ENCODE results near the gene EXD3.
"Not testable (repeated sequence)": the region's sequence is repeated elsewhere in the genome, so short reads cannot be mapped to it uniquely, and the experiment has no call there.

EXD3 gene

DNA sequence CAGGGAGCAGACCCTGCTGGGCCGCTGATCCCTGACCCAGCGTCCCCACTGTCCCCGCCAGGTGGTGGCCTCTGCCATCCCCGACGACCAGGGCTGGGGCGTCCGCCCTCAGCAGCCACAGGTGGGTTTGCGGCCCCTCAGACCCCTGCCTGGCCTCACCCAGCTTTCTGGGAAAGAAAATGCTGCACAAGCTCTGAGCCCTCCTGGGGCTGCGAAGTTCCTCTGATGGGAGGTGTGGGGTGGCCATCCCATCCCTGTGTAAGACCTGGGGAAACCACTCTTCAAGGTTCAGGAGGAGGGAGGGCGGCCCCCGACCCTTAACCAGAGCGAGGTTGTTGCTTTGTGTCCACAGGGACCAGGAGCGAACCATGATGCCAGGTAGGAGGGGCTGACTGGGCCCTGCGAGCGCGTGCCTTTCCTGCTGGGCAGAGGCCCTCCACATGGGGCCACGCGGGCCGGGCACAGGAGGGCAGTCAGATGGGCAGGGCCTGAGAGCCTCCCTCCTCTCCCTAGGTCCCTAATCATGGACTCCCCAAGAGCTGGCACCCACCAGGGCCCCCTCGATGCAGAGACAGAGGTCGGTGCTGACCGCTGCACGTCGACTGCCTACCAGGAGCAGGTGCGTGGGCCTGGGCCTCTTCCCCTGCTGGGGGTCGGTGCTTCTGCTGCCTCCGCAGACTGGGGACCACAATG, 7.9 kb upstream of the EXD3 start:
- no peak for DNase-seq

DNA sequence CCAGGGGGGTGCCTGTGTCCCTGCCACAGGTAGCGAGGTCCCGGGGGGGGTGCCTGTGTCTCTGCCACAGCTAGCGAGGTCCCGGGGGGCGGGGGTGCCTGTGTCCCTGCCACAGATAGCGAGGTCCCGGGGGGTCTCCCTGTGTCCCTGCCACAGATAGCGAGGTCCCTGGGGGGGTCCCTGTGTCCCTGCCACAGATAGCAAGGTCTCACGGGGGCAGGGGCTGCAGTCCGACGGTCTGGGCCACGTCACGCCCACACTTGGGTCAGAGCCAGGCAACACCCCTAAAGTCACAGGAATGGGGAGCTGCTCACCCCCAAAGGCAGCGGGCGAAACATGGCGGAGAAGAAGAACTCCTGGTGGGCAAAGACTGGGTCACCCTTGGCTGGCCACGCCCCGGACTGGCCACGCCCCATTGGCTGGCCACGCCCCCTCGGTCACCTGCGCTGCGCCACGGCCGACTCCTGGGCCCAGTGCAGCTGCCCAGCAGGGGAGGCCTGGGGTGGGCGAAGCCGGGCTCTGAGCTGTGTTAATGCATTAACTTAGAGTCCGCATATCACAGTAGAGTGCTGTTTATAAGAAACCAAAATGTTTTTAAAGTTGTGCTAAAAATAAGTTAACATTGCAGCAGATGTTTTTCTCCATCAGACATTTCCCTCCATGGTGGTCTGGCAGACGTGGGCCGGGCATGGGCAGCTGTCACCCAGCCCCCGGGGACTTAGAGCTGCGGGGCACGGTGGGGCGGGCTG, 7.2 kb upstream of the EXD3 start:
- no peak for DNase-seq

DNA sequence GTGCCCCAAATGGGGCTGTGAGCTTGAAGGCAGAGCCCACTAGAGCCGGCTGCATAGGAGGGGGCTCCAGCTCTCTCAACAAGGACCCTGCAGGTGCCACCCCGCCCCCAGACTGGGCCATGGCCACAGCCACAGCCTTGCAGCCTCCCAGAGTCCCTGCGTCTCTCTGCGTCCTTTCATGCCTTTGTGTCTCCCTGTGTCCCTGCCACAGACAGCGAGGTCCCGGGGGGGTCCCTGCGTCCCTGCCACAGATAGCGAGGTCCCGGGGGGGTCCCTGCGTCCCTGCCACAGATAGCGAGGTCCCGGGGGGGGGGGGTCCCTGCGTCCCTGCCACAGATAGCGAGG, 6.6 kb upstream of the EXD3 start:
- DNase-seq: no peak

DNA sequence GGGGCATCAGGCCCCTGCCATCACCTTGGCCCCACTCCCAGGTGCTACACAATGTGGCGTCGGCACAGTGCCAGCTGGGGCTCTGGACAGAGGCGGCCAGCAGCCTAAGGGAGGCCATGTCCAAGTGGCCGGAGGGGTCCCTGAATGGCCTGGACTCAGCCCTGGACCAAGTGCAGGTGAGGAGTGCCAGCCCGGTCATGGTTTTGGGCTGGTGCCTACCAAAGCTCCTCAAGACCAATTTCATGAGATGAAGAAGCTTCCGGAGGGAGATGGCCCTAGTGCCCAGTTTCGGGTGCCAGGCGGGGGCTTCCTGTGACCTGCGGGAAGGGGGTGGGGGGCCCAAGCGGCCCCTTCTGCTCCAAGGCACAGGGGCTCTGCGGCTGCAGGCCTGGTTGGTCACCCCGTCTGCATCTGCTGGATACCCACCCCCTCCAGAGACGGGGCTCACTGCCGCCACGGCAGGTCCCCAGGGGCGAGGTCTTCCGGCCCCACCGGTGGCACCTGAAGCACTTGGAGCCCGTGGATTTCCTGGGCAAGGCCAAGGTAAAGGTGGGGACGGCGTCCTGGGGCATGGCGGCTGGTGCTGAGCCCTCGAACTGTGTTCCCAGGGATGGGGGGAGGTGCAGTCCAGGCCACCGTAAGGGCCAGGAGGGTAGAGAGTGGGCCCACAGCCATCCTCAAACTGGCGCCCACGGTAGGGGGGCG, 6.0 kb upstream of the EXD3 start:
- DNase-seq: no peak

DNA sequence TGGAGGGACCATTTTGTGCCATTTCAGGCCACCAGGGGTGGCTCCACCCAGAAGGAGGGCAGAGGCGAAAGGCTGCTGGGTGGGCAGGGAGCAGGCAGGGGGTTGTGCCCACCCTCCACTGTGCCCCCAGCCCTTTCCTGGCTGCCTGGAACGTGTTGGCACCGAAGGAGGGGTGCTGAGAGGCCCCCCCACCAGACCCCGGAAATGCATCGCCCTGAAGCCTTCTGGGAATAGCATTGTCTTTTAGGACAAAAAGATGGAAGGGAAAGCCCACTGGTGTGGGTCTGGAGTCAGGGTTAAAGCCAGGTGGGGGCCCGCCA, 5.3 kb upstream of the EXD3 start:
- no peak for DNase-seq

DNA sequence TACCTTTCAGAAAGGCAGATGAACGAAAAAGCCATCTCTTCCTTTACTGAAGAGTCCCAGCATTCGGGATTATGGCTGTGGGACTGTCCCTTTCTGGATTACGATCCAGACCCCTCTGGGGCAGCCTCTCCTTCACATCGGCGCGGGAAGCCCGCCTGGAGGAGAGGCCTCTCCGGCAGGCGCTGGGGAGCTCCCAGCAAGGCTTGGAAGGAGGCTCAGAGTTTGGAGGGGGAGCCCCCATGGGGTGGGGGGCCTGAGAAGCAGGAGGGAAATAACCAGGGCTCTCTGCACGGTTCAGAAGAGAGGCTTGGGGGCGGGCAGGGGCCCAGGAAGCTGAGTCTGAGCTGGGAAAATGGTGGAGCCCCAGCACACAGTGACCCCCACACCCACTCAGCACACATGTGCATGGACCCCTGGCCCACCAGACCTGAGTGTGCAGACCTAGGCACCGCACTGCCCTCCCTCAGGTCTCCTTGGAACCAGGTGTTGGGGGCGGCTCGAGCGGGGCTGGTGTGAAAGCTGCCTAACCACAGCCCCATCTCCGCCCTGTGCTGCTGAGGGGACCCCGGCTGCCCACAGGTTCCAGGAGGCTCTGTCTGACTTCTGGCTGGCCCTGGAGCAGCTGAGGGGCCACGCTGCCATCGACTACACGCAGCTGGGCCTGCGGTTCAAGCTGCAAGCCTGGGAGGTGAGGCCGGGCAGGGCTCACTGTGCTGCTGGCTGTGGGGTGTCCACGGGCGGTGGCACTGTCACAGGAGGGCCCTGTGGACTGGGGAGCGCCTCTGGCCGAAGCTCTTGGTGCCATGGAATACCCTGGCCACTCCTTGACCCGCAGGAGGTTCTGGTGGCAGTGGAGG, 4.7 kb upstream of the EXD3 start:
- DNase-seq: no peak

DNA sequence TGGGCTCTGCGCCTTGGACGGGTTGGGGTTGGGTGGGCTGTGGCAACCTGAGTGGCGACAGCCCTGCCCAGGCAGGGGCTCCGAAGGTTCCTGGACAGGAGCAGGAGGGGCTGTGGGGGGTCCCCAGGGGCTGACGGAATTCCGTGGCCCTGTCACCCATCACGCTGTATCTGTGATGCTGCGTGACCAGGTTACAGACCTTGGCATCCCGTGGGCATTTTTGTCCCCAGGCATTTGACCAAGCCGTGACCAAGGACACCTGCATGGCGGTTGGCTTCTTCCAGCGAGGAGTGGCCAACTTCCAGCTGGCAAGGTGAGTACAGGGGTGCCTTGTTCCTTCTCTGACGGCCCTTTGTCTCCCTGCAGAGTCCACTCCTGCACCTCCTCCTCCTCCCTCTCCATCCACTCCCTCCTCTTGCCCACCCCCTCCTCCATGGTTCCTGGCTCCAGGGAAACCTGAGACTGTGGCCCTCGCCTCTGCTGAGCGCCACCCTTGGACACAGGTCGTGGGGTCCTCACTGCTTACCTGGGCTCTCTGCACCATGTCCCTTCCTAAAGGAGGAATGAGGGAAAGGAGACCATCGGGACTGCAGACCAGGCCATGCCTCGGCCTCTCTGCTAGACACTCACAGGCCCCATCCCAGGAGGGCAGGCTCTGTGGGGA, 3.2 kb upstream of the EXD3 start:
- no peak for DNase-seq

DNA sequence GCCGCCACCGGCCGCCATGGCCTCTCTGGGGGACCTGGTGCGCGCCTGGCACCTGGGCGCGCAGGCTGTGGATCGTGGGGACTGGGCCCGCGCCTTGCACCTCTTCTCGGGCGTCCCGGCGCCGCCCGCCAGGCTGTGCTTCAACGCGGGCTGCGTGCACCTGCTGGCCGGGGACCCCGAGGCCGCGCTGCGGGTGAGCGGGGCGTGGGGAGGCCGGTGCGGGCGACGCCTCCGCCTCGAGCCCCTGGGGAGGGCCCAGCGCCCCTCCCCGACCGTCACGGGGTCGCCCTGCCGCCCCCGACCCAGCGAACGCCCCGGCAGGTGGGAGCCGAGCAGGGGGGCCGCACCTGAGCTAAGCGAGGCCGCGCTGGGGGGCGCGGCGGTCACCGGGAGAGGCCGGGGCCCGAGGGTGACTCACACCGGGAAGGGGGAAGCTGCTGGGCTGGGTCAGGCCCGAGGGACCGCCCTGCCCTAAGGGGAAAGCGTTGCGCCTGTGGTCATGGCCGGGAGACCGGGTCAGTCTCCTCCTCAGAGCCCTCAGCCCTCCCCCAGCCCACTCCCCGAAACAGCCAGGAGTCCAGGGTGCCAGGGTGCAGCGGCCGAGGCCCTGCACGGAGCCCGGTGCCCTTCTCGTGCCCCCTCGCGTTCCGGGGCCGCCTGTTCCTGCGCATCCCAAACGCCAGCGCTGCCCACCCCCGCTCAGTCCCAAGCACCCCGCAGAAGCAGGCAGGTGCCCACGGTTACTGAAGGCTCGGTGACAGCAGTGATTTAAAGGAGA, 741 bp upstream of the EXD3 start:
- DNase-seq: no peak

DNA sequence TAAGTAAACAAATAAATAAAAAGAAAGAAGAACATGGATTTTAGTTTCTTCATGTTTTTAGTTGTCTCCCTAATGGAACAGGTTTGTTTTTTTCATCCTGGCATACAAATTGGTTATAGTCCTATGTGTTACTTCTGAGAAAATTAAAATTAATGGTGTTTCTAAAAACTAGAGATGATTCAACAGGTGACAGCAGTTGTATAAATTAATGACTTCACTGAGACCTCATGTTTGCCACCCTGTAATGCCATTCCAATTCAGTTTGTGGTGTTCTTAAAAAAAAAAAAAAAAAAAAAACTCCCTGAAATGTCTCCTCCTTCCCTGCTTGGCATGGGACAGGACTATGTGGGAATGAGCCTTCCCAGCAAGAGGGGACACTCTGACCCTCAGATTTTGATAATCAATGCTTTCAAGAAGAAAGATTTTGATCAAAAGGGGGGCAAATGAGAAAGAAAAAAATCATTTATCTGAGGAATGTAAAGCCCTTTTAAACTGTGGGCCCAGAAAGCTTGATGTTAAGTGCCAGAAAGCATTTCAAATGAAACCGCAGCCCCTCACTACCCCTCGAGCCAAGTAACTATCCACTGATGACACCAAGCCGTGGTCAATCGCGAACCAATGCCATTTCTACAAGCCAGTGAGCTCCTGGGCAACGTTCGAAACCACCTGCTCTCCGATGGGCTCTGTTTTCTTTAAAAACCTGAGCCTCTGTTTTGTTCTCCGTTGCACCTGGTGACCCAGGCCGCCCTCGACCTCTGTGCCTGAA, 941 bp downstream of the EXD3 start:
- DNase-seq: no peak

DNA sequence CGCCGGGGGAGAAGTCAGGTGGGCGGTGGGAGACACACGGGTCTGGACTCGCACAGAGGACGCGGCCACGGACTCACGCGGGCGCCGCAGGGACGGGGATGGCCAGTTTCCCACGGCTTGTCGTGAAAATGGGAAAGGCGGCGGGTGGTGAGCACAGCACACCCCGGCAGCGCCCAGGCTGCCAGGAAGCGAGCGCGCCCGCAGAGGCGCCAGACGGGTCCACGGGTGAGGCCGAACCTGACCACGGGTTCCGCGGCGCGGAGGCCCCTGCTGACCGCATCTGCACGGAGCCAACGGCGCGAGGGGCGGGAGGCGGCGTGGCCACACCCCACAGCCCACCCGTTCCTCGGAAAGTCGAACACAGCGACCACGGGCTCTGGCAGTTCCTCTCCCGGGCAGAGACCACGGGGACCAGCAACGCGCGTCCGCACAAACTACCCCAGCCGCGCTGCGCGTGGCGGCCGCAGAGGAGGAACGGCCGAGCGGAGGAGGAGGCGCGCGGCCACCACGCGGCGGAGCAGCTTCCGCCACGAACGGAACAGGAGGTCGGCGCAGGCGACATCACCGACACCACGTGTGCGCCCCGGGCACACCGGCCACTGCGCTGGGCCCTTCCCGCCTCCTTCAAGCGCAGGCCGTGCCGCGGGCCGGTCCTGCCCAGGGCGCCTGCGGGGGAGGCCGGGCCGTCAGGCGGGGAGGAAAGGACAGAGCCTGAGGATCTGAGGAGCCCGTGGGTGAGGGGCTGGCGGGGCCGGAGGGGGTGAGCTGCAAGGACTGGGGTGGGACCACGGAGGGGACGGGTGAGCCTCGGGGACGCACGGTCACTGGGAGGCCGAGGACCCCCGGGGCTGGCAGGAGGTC, 5.6 kb downstream of the EXD3 start:
- DNase-seq: no peak

DNA sequence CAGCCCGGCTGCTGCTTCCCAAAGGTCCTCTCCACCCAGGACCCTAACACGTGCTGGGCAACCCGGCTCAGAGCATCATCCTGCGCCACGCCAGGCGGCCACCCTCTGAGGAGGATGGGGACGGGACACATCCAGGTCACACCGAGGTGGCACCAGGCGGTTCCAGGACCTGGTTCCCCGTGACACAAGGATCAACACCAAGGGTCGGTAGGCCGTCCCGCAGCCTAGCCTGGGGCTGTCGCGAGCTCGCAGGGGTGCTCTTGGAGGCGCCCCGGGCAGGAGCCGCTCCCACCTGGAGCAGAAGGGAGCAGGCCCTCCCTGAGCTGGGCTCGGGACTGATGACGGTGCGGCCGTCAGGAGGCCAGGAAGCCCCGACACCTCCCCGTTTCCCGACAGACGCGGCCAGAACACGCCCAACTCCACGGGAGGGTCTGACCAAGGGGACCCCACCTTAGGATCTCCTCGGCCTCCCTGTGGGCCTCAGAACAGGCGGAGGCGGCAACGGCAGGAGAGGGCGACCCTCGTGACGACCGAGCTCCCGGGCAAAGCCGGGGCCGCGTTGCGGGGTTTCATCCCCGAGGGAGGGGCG, 6.3 kb downstream of the EXD3 start:
- no peak for DNase-seq

DNA sequence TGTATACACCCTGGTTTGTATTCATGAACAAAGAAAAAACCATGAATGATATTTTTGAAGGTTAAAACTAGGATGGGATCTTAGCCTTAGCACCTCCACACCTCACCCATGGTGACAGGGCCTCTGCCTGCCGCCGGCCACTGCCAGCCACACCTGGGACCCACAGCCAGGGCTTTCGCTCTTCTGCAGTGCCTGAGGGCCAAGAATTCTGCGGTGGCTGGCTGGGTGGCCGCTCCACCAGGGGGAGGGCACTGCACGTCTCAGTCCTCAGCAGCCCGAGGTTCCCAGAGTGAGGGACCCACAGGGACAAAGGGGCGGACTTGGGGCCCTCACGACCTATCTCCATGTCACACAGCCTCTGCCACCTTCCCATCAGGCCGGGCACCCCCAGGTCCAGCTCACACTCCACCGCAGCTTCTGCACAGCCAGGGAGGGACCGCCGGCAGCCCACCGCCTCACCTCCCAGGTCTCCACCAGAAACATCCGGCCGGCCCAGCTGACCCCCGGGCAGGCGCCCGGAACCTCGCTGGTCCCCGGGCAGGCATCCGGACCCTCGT, 6.9 kb downstream of the EXD3 start:
- DNase-seq: no peak

DNA sequence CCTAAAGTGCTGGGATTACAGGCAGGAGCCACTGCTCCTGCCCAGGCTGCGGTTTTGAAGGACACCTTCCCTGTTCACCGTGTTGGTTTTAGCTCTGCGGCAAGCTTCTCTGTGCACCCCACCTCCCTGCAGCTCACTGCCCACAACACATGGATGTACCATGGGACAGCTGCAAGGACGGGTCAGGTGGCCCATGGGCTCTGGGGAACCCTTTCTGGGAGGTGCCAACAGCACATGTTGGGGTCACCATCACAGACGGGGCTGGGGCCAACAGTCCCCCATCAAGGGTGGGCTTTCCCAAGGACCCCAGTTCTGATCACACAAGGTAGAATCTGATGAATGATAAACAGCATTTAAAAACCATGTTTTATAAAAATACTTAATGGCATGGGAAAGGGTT, 7.5 kb downstream of the EXD3 start:
- DNase-seq: no peak

DNA sequence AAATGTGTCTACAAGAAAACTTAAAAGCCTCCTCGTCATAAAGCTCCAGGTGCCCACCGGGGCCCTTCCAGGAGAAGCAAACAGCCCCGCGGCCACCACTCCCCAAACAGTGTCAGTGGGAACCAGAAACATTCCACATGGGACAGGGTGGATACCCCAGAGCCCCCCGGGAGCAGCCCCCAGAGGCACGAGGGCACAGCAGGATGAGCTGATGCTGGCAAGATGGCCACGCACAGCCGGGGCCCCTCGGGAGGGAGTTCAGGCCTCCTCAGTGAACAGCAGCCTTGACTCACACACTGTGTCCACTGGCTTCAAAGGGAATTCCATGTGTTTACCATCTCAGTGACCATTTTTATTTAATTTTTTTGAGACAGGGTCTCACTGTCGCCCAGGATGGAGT, 10.5 kb downstream of the EXD3 start:
- no peak for DNase-seq

DNA sequence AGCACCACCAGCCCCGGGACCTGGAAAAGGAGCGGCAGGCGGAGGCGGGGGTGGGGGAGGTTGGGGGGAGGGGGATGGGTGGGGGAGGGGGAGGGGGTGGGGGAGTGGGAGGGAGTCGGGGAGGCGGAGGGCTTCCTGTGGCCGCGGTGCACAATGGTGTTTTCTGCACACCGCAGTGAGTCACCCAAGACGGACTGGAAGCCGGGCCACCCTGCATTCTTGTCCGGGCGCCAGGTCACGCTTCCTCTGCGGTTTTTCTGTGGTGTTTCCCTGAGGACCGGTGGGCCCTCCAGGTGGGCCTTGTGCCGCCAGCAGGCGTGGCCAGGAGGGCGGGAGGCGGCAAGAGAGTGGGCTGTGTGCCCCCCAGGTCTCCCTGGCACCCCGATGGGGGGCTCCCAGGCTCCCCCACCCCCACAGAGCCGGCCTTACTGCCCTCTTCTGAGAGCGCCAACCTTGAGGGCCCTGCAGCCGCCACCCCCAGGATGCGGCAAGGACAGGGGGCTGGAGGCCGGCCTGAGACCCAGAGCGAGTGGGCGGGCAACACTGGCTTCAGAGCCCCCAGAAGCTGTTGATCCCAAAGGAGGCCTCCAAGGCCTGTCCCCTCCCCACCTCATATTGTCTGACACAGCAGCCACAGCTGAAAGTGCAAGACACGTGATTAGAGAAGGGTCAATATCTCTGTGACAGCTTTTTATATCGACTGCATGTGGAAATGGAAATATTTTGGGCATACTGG, 11.1 kb downstream of the EXD3 start:
- DNase-seq: peak; percentile 66

DNA sequence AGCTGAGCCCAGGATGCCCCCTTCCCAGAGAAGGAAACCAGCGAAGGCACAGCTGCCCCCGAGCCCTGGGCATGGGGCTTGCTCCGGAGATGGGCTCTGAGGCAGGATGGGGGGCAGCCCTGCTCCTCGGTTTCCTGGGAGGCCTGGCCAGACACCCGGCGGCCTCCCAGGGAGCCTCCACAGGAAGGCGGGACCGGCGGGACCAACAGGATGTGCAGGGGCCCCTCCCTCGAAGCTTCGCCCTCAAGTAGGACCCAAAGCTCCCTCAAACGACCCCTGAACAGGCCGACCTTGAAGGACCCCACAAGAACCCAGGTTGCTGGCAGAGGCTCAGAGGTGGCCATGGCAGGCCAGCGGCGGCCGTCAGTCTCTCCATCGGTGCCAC, 11.7 kb downstream of the EXD3 start:
- no peak for DNase-seq

DNA sequence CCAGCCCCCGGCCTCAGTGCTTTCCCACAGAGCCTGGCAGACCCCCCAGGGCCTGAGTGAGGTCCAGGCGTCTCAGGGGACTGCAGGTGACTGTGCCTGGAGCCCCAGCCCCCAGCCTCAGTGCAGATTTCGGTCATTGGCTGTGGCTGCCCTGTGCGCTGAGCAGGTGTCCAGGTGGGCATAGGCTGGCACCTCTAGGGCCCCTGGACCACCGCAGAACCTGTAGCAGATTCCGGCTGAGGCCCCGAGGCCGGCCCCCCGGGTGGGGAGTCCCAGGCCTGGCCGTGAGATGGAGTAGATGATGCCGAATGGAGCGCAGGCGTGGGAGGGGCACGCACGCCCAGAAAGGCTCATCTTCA, 12.1 kb downstream of the EXD3 start:
- no peak for DNase-seq

DNA sequence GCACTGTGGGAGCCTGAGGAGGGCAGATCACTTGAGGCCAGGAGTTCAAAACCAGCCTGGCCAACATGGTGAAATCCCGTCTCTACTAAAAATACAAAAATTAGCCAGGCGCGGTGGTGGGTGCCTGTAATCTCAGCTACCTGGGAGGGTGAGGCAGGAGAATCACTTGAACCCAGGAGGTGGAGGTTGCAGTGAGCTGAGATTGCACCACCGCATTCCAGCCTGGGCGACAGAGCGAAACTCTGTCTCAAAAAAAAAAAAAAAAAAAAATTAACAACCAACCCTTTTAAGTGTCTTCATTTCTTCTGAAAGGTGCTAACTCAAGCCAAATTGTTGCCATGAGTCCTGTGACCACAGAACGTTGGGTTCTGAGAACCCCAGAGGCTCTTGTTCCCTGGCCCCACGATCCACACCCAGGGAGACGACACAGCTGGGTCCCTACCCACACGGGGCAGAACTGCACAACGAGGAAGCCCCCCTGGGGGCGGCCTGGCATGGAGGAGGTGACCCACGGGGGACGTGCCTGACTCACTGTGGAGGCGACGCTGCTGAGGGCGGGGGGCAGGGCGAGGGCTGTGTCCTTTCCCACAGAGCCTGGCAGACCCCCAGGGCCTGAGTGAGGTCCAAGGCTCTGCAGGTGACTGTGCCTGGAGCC, 12.6 kb downstream of the EXD3 start:
- DNase-seq: not testable (repeated sequence)
